Activated CD8-positive, alpha-beta memory T cell treated with anti-CD3 and anti-CD28 coated beads for 24 hours (primary cell): Measurements from ENCODE around the gene STK32A.

Source experiments
- DNase-seq: peaks from one replicate; pipeline ENCODE4 v3.0.0-alpha.2; 2020

STK32A gene

DNA sequence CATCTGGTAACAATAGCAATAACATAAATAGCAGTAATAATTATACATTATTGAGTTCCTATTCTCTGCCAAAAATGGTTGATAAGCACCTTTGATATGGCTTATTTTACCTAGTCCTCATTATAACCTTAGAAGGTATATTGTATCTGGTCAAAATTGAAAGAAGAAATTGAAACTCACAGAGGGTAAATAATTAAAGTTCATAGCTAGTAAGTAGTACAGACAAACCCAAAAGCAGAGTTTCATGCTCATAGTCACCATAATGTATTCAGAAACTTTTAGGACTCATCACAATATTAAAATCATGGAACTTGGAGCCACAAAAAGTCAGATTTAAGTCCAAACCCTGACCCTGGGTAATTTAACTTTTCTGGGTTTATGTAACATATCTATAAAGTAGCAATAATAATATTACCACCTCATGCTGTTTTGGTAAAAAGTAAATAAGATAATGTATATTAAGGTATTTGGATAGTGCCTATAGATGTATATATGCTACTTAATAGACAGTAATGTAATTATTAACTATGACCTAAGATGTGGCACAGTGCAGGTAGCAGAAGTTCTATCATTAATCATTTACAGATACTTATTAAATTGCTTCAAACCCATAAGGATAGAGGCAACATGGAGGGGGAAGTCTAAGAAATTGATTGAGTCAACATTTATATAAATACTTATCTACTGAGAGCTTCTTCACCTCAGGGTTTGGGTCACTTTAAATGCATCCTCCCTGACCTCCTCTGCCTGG lies 32.4 kb downstream of the STK32A start:
- no peak for DNase-seq

GRCh38 chr5:147276497-147276896 lies 41.7 kb downstream of the STK32A start:
- DNase-seq: no peak

DNA sequence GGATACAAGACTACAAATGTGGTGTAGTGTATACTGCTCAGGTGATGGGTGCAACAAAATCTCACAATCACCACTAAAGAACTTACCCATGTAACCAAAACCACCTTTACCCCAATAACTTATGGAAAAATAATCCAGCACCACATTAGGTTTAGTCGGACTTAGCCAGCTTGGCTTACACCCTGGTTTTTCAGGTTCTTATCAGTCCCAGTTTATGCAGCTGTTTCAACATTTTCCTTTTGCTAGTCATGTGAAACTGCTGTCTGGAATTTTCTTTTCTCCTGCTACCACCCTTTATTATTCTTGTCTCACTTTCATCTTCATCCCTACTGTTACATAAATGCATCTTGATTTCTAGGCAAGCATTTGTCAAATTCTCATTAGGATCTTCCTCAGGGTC lies 51.5 kb downstream of the STK32A start:
- no peak for DNase-seq

GRCh38 chr5:147287110-147287509 lies 52.3 kb downstream of the STK32A start:
- DNase-seq: no peak

- no peak for DNase-seq
These were observed 55.4 kb downstream of the STK32A start for GRCh38 chr5:147290261-147290660.

GRCh38 chr5:147303251-147303650 lies 68.4 kb downstream of the STK32A start:
- DNase-seq: no peak

GRCh38 chr5:147303976-147304375 lies 69.2 kb downstream of the STK32A start:
- no peak for DNase-seq

DNA sequence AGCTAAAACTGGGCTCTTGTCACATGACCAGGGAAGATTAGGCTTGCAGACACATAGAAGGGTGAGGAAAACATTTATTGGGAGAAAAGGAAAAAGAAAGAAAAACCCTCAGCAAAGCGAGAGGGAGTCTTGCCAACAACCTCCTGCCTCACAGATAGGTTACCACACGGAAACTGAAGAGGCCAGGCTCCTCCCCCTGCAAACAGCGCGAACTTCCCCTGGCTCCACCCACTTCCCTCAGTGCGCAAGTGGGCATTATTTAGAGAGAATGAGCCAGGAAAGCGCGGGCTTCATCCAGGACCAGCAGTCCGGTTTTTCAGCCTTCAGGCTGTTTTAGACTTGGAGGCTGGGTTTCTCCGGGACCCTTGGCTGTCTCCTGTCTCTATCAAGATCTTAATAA lies 70.3 kb downstream of the STK32A start:
- no peak for DNase-seq

DNA sequence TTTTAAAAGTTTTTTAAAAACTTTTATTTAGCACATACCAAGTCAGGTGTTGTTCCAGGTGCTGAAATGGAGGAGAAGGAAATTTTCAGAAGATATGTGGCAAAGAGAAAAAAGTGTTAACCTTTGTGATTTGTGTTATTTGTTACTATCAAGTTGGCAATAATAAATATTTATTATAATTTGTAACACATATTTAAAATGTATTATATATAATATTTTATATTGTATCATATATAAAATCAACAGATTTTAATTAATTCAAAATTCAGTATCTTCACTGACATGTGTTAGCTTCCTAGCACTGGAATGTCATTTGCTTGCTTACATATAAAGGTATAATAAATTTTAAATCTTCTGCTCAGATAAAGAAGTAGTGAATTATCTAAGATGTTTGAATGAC lies 71.5 kb downstream of the STK32A start:
- no peak for DNase-seq

GRCh38 chr5:147307170-147307569 lies 72.3 kb downstream of the STK32A start:
- no peak for DNase-seq

DNA sequence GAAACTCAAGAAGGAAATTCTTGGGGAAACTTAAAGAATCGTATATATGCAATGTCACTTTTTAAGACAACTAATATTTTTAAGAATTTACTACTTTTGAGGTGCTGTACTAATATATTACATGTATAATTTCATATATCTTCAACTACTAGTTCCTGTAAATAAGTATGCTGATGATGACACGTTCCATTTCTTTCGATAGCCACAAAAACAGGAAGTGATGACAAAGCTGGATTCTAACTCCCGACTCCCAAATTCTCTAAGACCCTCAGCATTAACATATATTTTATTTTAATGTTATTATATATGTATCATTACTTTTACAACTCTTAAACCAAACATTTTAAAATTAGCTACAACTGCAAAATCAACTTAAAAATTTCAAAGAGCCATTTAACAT lies 74.8 kb downstream of the STK32A start:
- no peak for DNase-seq

DNA sequence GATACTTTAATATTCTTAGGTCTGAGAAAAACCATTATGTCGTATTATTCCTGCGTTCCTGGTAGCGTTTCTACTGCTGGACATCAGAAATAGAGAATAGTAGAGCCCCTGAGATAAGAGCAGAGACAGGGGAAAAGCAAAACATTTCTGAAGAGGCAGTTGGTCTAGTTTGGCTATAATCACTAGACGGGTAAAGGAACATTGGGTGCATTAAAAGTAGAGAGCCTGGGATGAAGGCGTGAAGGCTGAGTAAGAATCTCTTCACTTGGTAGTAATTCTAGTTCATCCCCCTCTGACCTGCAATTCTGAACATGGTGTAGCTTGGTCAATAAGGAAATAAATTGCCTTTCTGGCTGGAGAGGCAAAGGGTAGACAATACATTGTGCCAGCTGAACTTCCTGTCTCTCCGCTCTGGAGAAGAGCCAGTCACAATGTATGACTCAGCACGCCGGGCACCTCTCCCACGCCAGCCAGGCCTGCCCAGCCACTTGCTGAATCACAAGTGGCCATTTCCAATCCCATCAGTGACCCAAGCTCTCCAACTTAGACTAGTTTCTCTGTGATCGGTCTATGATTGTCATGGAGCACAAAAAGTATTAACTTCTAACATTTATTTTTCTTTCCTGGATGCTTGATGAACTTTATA lies 75.4 kb downstream of the STK32A start:
- DNase-seq: no peak

GRCh38 chr5:147317978-147318684 lies 83.3 kb downstream of the STK32A start:
- DNase-seq: no peak

DNA sequence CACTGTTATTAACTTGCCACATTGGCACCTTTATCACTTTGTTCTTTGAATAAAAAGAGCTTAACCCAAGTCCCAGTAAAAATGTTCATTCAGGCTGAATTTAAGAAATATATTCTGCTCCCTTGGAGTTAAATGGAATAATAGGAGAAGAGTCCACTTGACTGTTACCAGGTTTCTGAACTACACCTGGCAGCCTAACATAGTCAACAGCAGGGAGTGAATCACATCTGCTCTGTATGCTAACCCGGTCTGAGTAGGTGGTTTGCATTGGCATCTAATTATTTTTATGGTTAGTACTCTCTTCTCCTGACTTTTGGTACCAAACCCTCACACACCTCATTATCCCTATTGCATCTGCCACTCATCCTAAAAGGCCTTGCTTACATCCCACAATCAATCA lies 86.7 kb downstream of the STK32A start:
- no peak for DNase-seq

- no peak for DNase-seq
These were observed 92.6 kb downstream of the STK32A start for GRCh38 chr5:147327421-147327820.

DNA sequence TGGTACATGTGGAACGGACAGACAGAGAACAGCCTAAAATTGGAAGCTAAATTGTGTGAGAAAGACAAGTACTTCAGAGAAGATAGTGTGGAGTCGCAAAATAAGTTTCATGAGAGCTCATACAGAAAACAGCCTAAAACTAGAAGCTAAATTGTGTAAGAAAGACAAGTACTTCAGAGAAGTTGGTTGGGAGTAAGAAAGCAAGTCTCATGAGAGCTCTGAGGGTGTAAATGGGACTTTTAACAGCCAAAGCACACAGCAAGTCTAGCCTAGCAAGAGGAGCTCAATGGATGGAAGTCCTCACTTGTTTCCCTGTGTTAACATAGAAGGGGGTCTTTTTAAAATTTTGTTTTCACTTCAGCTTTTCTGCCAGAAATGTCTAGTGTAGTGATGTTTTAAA lies 93.1 kb downstream of the STK32A start:
- DNase-seq: no peak

DNA sequence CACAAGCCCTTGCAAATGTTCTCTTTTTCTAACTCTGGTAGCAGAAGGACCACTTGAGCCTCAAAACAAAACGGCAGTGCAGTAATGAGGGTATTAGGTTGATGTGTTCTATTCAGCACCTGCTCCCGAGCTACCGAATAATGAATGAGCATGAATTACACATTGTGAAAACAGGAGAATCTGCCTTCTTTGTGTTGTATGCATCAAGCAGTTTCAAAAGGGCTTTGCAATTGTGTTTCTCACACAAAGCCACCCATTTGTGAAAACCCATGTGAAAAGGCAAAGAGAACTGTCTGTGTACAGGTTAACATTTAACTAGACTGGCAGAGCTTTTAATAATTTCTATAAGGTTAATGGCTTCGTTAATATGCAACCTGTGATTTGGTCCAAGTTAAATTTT lies 97.8 kb downstream of the STK32A start:
- no peak for DNase-seq

- no peak for DNase-seq
These were observed 102.0 kb downstream of the STK32A start for GRCh38 chr5:147336876-147337275.

DNA sequence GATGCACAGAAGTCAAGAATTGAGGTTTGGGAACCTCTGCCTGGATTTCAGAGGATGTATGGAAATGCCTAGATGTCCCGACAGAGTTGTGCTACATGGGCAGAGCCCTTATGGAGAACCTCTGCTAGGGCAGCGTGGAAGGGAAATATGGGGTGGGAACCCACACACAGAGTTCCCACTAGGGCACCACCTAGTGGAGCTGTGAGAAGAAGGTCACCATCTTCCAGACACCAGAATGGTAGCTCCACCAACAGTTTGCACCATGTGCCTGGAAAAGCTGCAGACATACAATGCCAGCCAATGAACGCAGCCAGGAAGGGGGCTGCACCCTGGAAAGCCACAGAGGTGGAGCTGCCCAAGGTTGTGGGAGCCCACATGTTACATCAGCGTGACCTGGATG lies 104.5 kb downstream of the STK32A start:
- no peak for DNase-seq

- no peak for DNase-seq
These were observed 106.1 kb downstream of the STK32A start for GRCh38 chr5:147340941-147341340.

GRCh38 chr5:147341345-147341744 lies 106.5 kb downstream of the STK32A start:
- no peak for DNase-seq

- no peak for DNase-seq
These were observed 110.0 kb downstream of the STK32A start for GRCh38 chr5:147344861-147345260.

DNA sequence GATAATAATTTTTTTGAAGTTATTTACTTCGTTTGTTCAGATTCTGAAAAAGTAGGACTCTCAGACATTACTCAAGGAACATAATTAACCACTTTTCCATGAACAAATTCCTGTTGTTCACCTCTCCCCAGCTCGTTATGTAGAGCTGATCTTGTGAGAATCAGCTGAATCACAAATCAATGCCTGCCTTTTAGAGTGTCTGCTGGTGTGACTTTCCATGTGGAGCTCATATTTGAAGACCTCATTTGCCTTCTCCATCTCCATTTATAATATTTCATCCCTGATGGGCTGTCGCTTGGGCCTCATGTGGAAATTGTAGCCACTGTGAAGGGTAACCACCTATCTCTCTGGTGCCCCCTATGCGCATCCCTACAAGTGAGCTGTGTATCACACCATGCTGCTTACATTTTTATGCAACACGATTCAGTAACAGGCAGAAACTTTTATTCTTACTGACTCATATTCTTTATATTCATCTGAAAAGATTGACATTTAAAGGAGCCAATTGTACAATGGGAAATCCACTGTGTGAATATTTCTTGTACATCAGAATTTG lies 111.3 kb downstream of the STK32A start:
- no peak for DNase-seq

DNA sequence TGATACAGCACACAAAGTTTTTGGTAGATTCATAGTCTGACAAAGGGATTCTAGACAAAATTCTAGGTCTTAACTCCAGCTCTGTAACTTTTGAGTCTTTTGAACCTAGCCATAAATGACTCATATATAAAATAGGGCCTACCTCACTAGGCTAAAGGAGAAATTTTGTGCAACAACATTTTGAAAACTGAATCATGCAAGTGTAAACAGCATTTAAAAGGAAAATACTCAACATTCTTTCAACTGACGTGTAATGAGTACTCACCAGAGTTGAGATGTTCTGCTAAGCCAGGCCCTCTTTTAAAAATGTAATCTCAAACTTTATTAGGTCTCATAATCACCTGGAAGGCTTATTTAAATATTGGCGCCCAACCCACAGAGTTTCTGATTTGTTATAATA lies 113.2 kb downstream of the STK32A start:
- DNase-seq: no peak
